Tibial nerve (tissue), 4 donors: ENCODE data around the gene NNAT. TPM values are rescaled to one million over a fixed set of nuclear protein-coding genes. Genes with fewer than 3 reads are reported as not detected.

Source experiments
- DNase-seq, 2 donors: peaks; one replicate each; pipeline ENCODE4 v3.0.0-alpha.2; 2019; ENCODE audit warnings: low spot score in 2 of 2
- H3K27ac ChIP-seq, 4 donors: fragments of 200-600 bp; sonication (generic) in 3 of 4; one replicate each; pipeline ENCODE4 v1.5.1; 2017 to 2019; ENCODE audit warnings: mild to moderate bottlenecking in 1 of 4
- H3K27me3 ChIP-seq, 2 donors: fragments of 200-600 bp; sonication (generic) in 1 of 2; one replicate each; pipeline versions ENCODE4 v1.5.1 to v1.6.0; 2017 to 2019
- H3K36me3 ChIP-seq, 3 donors: fragments of 200-600 bp; sonication (generic); one replicate each; pipeline ENCODE4 v1.5.1; 2018 to 2019
- H3K4me1 ChIP-seq, 4 donors: fragments of 200-600 bp; sonication (generic) in 3 of 4; one replicate each; pipeline ENCODE4 v1.5.1; 2017 to 2019
- H3K4me3 ChIP-seq, 4 donors: fragments of 200-600 bp; sonication (generic) in 3 of 4; one replicate each; pipeline ENCODE4 v1.5.1; 2017 to 2019; ENCODE audit warnings: mild to moderate bottlenecking in 1 of 4, moderate library complexity in 1 of 4
- H3K9me3 ChIP-seq, 4 donors: fragments of 200-600 bp; sonication (generic) in 3 of 4; one replicate each; pipeline ENCODE4 v1.5.1; 2017 to 2019
- CTCF ChIP-seq, 5 experiments: fragments of 200-600 bp in 3 of 5; fragments of 450-650 bp in 2 of 5; sonication (generic) in 3 of 5; IDR thresholded peaks; one replicate each; pipeline ENCODE4 v1.5.1; 2016 to 2019; ENCODE audit warnings: antibody characterized with exemption in 5 of 5, mild to moderate bottlenecking in 3 of 5, moderate library complexity in 2 of 5
- EP300 ChIP-seq, 2 donors: sonication (generic); formaldehyde crosslinking; IDR thresholded peaks; one replicate each; pipeline ENCODE4 v1.6.1; 2017; ENCODE audit warnings: antibody characterized with exemption in 2 of 2, mild to moderate bottlenecking in 1 of 2
- POLR2A ChIP-seq, 2 donors: fragments of 450-650 bp; IDR thresholded peaks; one replicate each; pipeline ENCODE4 v1.6.1; 2017; ENCODE audit warnings: antibody characterized with exemption in 2 of 2, mild to moderate bottlenecking in 2 of 2, moderate library complexity in 2 of 2
- WGBS, 2 donors: methylation state at CpG; one replicate each; pipeline ENCODE4 v1.1.5; 2018; 5-methylcytosine and 5-hydroxymethylcytosine counted together
- total RNA-seq, 4 donors: library from RNA; depleted of rRNA; stranded (reverse); fragments of >200 nt; gene quantifications; one replicate each; pipeline ENCODE4 v1.1.0, GENCODE V29; 2016

The NNAT gene
- total RNA-seq, 4 donors from 2014 or later = 2.7 to 12.3 (median 8.4) TPM

- H3K27me3 ChIP-seq = no peaks in the 10 kb centered on the region
- DNase-seq = no peak
- TF ChIP-seq EP300 (IDR thresholded peaks at IDR 0.05) = no peak
- TF ChIP-seq POLR2A (IDR thresholded peaks at IDR 0.05) = no peak
- TF ChIP-seq CTCF (IDR thresholded peaks at IDR 0.05) = no peak
- no peaks in the 10 kb centered on the region for H3K4me1 ChIP-seq
- no peak overlapping the region for H3K4me3 ChIP-seq
- no peak overlapping the region for H3K27ac ChIP-seq
- 64 to 70% methylated on average over 7 of the region's 7 CpGs for WGBS, 2 donors
- H3K9me3 ChIP-seq = no peaks in the 10 kb centered on the region
- H3K36me3 ChIP-seq = peaks cover 0 to 16% (median 0%) of the 10 kb centered on the region in 3 donors
Observed at GRCh38 chr20:37505263-37506151, 15.5 kb upstream of the NNAT start.

- H3K36me3 ChIP-seq = peaks cover 0 to 23% (median 0%) of the 10 kb centered on the region in 3 donors
- H3K4me3 ChIP-seq = no peak overlapping the region
- H3K27me3 ChIP-seq = no peaks in the 10 kb centered on the region
- WGBS, 2 donors = 85 to 90% methylated on average over 4 of the region's 4 CpGs
- no peak overlapping the region for H3K27ac ChIP-seq
- no peaks in the 10 kb centered on the region for H3K4me1 ChIP-seq
- TF ChIP-seq POLR2A (IDR thresholded peaks at IDR 0.05) (no peak), CTCF (IDR thresholded peaks at IDR 0.05) (no peak), EP300 (IDR thresholded peaks at IDR 0.05) (no peak)
- no peak for DNase-seq
- no peaks in the 10 kb centered on the region for H3K9me3 ChIP-seq
Observed at GRCh38 chr20:37506152-37506725, 14.8 kb upstream of the NNAT start.

GRCh38 chr20:37510226-37510625 lies 10.8 kb upstream of the NNAT start:
- H3K36me3 ChIP-seq = peaks cover 0 to 60% (median 3%) of the 10 kb centered on the region in 3 donors
- no peak overlapping the region for H3K4me3 ChIP-seq
- DNase-seq = no peak
- no peaks in the 10 kb centered on the region for H3K27me3 ChIP-seq
- H3K4me1 ChIP-seq = no peaks in the 10 kb centered on the region
- H3K27ac ChIP-seq = no peak overlapping the region
- WGBS, 2 donors = 85 to 89% methylated on average over 5 of the region's 5 CpGs
- no peaks in the 10 kb centered on the region for H3K9me3 ChIP-seq
- TF ChIP-seq EP300 (IDR thresholded peaks at IDR 0.05) (no peak), CTCF (IDR thresholded peaks at IDR 0.05) (no peak), POLR2A (IDR thresholded peaks at IDR 0.05) (no peak)

- H3K27ac ChIP-seq = no peak overlapping the region
- no peak overlapping the region for H3K4me3 ChIP-seq
- DNase-seq = no peak
- H3K4me1 ChIP-seq = peaks cover 0 to 4% (median 0%) of the 10 kb centered on the region in 4 donors
- peaks cover 0 to 70% (median 3%) of the 10 kb centered on the region in 3 donors for H3K36me3 ChIP-seq
- 88 to 90% methylated on average over 6 of the region's 6 CpGs for WGBS, 2 donors
- TF ChIP-seq CTCF (IDR thresholded peaks at IDR 0.05) (no peak), POLR2A (IDR thresholded peaks at IDR 0.05) (no peak), EP300 (IDR thresholded peaks at IDR 0.05) (no peak)
- H3K9me3 ChIP-seq = no peaks in the 10 kb centered on the region
- no peaks in the 10 kb centered on the region for H3K27me3 ChIP-seq
Observed at GRCh38 chr20:37511610-37512275, 9.3 kb upstream of the NNAT start.
